GM18498 (cell line): ENCODE results near the gene PRKRA.
"Not testable (repeated sequence)": the region's sequence is repeated elsewhere in the genome, so short reads cannot be mapped to it uniquely, and the experiment has no call there.

ENCODE experiments used
- ATAC-seq: cut with Tn5 transposase; IDR thresholded peaks from one replicate; pipeline ENCODE4 v1.9.1; 2021; ENCODE audit warnings: mild to moderate bottlenecking, moderate library complexity; ENCODE audit not compliant: unreplicated experiment

Gene PRKRA

DNA sequence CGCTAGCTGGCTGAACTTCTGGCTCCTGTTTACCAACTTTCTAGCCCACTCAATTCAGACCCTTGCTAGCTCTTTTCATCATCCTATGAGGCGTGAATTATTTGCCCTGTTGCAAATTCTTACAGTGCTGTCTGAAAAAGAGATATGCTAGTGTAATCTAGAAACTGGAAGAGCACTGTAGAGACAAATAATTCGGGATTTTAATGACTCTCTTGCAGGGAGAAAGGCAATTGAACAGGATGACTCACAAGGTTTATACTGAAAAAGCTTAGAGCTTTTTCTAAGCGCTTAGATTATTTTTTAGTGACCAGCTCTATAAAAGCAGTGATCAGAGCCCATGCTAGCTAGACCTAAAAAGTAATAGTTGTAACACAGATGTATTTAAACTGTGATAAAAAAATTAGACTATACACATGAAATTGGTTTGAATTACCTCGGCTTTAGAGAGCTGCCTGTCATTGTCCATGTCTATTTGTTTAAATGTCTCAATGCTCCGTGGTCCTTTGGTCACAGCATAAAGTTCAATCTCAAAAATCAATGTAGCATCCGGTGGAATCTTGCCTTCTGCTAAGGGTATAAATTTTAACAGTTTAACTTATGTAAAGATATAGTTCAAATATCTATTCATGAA, 18.4 kb upstream of the PRKRA start:
- no peak for ATAC-seq

DNA sequence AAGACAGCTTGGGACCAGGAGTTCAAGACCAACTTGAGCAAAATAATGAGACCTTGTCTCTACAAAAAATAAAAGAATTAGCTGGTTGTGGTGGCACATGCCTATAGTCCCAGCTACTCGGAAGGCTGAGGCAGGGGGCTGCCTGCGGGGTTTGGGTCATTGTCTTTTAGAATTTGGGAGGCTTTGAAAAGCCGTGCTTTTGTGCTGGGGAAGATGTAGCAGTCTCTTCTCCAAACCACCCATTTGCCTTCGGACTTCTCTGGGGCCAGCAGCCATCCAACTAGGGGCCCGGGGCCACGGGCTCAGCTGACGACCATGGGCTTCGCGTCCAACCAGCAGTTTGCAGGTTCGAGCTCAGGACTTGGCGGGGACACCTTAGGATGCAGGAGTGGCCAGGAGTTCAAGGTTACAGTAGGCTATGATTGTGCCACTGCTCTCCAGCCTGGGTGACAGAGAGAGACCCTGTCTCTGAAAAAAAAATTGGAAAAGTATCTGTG, 6.5 kb upstream of the PRKRA start:
- no peak for ATAC-seq

- ATAC-seq, result no peak
Observed at GRCh38 chr2:178455947-178456346, 5.0 kb upstream of the PRKRA start.

DNA sequence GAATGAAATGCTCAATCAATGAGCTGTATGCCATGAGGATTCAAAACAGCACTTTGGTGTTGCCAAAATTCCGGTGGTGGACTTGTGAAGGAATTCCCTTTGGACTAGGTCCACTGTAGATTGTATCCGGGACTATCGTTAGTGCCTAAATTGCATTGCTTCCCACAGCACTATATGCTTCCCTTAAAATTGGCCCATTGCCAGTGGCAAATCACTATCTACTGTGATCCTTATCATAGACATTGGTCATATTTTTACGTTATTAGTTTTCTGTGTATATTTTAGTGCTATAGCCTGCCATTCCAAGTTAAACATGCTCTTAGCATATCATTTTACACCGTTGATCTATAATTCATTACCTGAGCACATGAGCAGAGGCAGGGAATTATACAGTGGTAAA, 1.9 kb upstream of the PRKRA start:
- no peak for ATAC-seq

- ATAC-seq, result no peak
Observed at GRCh38 chr2:178452334-178452733, 1.4 kb upstream of the PRKRA start.

- ATAC-seq, result peak; percentile 55
Observed at GRCh38 chr2:178450524-178450773, 526 bp downstream of the PRKRA start.

- peak; percentile 8 for ATAC-seq
Observed at GRCh38 chr2:178449700-178450523, 1.1 kb downstream of the PRKRA start.

DNA sequence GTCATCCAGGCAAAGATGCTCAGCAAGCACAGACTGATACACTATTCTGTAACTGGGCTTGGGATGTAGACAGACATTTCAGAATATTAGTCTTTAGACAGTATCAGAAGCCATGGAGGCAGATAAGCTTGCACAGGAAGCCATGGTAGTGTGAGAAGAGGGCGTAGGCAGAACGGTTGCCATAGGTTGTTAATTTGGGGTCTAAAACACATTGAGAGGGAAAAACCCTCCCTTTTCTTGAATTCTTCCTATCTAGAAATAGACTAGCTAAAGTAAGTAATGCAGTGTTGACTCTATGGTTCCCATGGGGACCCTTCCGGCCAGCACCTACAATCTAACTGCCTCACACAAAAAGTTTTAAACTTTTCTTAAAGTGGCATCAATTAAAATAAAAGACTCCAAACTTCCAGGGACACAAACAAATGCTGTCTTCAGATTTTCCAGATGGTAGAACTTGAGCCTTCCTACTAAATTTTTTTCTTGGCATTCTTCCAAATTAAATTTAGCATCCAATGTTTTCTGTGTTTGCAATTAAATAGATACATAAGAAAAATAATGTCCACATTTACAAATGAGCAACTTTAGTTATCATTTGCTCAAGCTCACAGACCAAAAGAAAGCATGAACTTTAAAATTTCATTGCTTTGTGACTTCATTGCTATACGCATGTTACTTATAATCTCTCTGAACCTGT, 1.9 kb downstream of the PRKRA start:
- ATAC-seq, result no peak

DNA sequence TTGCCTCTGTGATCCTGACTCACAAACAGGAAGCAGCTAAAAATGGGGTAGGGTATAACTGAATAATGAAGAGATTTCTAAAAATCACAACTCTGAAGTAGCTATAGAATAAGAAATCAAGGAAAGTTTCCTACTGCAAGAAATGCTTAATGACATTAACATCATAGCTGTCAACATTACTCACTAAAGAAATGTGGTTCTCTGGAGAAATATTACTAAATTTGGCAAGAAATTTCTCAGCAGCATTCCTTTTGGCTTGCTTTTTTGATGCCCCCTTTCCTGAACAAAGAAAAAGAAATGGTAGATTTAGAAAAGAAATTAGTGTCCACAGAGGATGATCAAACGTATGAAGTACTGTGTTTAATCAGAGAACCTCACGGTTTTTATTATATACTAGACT, 9.5 kb downstream of the PRKRA start:
- no peak for ATAC-seq

GRCh38 chr2:178436662-178437061, 14.3 kb downstream of the PRKRA start:
- ATAC-seq, result no peak

GRCh38 chr2:178429336-178429735, 21.6 kb downstream of the PRKRA start:
- no peak for ATAC-seq

DNA sequence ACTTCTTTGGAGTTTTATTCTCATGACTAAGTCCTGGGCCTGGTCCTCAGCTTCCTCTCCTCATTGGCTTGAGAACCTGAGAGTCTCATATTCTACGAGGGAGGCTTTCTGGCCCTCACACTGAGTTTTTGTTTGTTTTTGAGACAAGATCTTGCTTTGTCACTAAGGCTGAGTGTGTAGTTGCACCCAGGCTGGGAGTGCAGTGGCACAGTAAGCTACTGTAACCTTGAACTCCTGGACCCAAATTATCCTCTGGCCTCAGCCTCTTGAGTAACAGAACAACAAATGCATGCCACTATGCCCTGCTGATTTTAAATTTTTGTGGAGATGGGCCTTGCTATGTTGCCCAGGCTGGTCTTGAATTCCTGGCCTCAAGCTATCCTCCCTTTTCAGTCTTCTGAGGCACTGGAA, 22.6 kb downstream of the PRKRA start:
- no peak for ATAC-seq

DNA sequence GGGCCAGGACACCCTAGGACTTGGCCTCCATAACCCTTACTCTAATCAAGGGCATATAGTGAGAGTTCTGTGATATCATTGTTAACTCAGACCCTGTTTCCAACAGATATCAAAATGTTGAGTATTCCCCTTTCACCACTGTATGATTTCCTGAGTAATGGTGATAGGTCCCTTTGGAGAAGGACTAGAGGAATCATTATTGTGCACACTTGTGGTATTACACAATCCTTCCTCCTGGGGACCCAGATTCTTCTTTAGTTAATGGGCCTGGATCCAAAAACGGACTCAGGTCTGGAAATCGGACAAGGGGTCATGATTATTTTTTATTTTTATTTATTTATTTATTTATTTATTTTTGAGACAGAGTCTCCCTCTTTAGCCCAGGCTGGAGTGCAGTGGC, 23.5 kb downstream of the PRKRA start:
- ATAC-seq, result no peak

DNA sequence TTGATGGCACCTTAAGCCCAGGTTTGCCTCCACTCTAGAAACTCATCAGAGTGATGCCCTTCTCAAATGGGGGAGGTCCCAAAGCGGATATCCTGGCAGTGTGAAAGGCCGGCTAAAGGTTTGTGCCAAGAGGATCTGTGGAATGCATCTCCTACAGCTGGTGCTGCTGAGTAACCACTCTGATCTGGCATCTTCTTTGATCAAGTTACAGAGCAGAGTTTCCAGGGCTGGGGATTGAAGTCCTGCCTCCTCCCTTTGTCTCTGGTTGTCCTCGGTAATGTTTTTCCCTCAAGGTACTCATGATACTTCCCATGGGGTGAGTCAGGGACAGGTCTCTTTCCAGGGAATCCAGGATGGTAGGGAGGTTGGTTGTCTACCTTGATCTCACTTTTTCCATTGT, 24.6 kb downstream of the PRKRA start:
- ATAC-seq, result no peak

GRCh38 chr2:178425255-178425827, 25.6 kb downstream of the PRKRA start:
- ATAC-seq, result no peak

- ATAC-seq, result not testable (repeated sequence)
Observed at GRCh38 chr2:178423746-178424145, 27.2 kb downstream of the PRKRA start.

DNA sequence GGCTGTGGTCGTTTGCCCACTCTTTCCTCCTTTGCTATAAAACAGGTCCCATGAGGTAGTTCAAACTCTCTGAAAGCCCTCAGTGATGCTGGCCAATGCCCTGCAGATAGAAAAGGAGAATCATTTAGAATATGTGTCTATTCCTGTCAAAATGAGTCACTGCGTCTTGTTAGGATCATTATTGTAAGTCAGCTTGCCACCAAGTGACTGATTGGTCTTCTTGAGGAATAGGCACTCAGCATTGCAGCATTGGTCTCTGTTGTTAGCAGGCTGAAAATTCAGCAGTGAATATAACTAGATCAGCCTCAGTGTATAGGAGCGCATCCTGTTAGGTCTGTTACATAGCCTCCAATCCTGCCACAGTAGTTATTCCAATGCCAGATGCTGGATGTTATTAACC, 28.9 kb downstream of the PRKRA start:
- no peak for ATAC-seq

DNA sequence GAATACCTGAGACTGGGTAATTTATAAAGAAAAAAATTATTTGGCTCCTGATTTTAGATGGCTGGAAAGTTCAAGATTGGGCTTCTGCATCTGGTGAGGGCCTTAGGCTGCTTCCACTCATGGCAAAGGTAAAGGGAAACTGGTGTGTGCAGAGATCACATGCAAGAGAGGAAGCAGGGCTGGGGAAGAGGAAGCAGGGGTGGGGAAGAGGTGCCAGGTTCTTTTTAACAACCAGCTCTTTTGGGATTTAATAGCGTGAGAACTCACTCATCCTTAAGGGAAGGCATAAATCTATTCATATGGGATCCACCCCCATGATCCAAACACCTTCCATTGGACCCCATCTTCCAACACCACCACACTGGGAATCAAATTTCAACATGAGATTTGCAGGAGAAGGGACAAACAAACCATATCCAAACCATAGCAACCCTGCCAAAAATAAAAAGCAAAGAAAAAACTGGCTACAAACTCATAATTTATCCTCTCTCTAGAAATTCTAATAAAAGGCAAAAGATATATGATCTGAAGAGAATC, 30.4 kb downstream of the PRKRA start:
- ATAC-seq, result no peak

DNA sequence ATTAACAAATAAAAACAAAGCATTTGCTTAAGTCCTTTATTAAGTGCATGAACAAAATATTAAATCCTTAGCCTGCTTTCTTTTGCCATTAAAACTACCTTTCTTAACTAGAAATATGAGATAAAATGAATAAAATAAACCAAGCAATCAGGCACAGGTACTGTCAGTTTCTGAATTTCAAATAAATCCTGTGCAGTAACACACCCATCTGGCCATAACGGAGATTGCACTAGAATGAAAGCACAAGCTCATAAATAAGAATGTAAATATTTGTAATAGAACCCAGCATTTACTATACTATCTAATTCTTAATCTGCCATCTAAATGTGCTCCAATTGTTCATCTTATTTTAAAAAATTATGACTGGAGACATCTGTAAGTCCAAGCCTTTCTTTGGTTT, 31.9 kb downstream of the PRKRA start:
- no peak for ATAC-seq

DNA sequence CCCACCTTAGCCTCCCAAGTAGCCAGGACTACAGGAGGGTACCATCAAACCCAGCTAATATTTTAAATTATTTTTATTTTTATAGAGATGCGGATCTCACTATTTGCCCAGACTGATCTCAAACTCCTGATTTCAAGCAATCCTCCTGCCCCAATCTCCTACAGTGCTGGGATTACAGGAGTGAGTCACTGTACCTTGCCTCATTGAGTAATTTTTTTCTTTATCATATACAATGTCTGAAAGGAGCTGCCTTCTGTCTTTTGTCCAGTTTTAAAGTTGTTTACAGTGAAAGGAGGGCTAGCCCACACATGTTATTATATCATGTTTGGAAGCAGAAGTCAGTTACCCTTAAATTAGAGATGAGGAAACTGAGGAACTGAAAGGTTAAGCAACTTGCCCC, 32.5 kb downstream of the PRKRA start:
- no peak for ATAC-seq

GRCh38 chr2:178417916-178418315, 33.1 kb downstream of the PRKRA start:
- ATAC-seq, result no peak
